GM06990 (cell line): ENCODE results near the gene POLR2E.
A peak's percentile ranks its signal among the peaks of the same experiment; 100 is the strongest.

Experiments used
- DNase-seq: peaks from one replicate; pipeline ENCODE4 v3.0.0-alpha.2; 2011; ENCODE audit not compliant: insufficient read length; ENCODE audit errors: extremely low read depth
- H3K27me3 ChIP-seq: replicated peaks from 2 replicates; pipeline ENCODE4 v1.6.0; 2011; ENCODE audit warnings: low read length; ENCODE audit not compliant: control insufficient read depth, insufficient read depth
- H3K36me3 ChIP-seq: 2 replicates; pipeline ENCODE4 v1.5.1; 2011; ENCODE audit warnings: low read length; ENCODE audit not compliant: control insufficient read depth, insufficient read depth
- H3K4me3 ChIP-seq: replicated peaks from 2 replicates; pipeline ENCODE4 v1.5.1; 2011; ENCODE audit warnings: low read depth, mild to moderate bottlenecking, control low read depth, low read length
- TF ChIP-seq, protein P1 (sequence below): IDR thresholded peaks from 2 replicates; pipeline ENCODE4 v1.5.1; 2011; ENCODE audit warnings: low read length, control low read depth, mild to moderate bottlenecking, inconsistent platforms; ENCODE audit not compliant: insufficient read depth, poor library complexity, severe bottlenecking

The POLR2E gene

GRCh38 chr19:1122972-1123363 is 27.8 kb upstream of the POLR2E start:
- Histone ChIP-seq H3K27me3 (no peaks in the 10 kb centered on the region), H3K4me3 (no peak overlapping the region), H3K36me3 (peaks cover 50% of the 10 kb centered on the region)
- TF ChIP-seq, protein P1, sequence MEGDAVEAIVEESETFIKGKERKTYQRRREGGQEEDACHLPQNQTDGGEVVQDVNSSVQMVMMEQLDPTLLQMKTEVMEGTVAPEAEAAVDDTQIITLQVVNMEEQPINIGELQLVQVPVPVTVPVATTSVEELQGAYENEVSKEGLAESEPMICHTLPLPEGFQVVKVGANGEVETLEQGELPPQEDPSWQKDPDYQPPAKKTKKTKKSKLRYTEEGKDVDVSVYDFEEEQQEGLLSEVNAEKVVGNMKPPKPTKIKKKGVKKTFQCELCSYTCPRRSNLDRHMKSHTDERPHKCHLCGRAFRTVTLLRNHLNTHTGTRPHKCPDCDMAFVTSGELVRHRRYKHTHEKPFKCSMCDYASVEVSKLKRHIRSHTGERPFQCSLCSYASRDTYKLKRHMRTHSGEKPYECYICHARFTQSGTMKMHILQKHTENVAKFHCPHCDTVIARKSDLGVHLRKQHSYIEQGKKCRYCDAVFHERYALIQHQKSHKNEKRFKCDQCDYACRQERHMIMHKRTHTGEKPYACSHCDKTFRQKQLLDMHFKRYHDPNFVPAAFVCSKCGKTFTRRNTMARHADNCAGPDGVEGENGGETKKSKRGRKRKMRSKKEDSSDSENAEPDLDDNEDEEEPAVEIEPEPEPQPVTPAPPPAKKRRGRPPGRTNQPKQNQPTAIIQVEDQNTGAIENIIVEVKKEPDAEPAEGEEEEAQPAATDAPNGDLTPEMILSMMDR, result no peak
- peak; percentile 79 for DNase-seq

DNA sequence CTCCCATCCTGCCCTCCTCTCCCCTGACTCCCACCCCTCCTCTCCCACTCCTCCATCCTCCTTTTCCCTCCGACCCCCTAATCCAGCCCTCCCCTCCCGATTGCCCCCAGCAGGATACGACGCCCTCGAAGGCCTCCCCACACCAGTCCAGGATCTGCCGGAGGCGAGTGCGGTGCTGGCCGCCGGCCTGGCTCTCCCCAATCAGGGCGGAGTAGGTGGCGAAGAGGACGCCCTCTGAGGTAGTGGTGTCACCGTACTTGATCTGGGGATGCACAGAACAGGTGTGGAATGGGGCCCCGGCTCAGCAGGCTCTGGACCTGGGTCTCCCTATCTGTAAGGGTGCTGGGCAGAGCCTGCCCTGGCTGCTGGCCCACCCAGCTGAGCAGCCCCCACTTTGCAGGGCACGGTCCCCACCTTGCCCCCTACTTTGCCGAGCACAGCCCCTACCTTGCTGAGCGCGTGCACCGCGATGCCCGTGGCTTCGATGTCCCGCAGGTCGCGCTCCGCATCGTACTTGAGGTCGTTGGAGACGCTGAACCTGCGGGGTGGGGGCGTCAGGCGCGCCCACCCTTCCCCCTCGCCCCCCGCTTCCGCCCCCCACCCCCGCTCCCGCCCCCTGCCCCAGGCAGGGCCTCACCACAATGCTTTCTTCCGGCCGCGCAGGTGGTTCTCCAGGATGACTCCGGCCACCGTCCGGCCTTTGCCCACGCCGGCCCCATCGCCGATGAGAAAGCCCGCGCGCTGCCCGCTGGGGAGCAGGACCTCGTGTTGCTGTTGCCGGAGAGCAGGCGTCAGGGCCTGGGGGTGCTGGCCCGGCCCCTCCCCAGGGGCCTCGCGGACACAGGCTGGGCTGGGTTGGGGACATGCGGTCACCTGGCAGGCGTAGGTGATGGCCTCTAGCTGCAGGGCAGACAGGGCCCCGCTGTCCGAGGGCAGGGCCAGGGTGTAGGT is 27.1 kb upstream of the POLR2E start:
- DNase-seq, result no peak
- TF ChIP-seq, protein P1, result no peak
- Histone ChIP-seq H3K4me3 (no peak overlapping the region), H3K27me3 (no peaks in the 10 kb centered on the region), H3K36me3 (peaks cover 52% of the 10 kb centered on the region)

DNA sequence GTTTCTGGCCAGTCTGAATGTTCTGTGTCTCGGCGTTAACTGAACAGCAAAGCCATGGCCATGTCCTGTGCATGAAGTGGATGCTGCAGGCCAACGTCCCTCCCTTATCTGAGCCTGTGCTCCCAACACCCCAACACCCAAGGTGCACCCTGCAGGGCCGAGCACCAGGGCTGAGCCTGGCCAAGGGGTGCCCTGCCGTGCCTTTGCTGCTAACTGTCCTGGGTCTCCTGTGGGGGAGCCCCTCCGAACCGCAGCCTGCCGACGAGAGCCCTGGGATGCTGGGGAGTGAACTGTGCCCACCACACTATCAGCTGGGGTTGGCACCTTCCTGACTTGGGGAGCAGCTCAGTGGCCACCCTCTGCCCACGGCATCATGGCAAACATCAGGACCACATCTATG is 26.2 kb upstream of the POLR2E start:
- TF ChIP-seq, protein P1, result no peak
- no peak for DNase-seq
- peaks cover 50% of the 10 kb centered on the region for H3K36me3 ChIP-seq

DNA sequence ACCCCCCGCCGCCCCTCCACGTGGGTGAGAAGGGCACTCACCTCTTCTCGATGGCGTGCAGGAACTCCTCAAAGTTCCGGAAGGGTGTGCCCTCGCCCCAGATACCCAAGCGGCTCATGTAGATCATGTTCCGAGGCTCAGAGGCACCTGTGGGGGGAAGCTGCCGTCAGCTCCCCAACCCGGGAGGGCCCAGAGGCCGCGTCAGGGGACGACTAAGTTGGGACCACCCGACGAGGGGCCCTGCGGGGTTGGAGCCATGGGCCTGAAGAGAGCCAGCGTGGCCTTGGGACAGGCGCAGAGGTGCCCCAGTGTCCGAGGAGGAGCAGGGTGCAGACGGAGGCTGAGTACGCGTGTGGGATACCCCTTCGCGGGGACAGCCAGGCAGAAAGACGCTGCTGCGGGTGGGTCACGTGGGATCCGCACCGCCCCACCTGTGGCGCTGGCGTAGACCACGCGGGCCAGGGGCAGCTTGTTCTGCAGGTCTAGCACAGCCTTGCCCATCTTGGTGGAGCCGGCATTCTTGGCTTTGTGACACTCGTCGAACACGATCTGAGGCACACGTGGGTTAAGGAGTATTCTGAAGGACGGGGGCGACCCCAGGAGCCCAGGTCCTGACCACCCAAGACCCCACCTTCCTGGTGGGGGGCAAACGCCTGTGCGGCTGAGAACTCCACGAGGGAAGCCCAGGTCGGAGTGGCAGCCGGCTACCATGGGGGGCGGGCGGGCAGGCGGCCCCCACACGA is 24.5 kb upstream of the POLR2E start:
- no peak for DNase-seq
- TF ChIP-seq, protein P1, result no peak
- Histone ChIP-seq H3K27me3 (no peaks in the 10 kb centered on the region), H3K36me3 (peaks cover 51% of the 10 kb centered on the region), H3K4me3 (no peak overlapping the region)

More for the DNA sequence above, 26.2 kb upstream of the POLR2E start:
- Histone ChIP-seq H3K4me3 (no peak overlapping the region), H3K27me3 (no peaks in the 10 kb centered on the region)

- peaks cover 47% of the 10 kb centered on the region for H3K36me3 ChIP-seq
- no peak for DNase-seq
- H3K27me3 ChIP-seq, result no peaks in the 10 kb centered on the region
- TF ChIP-seq, protein P1, result no peak
- H3K4me3 ChIP-seq, result no peak overlapping the region
Observed at GRCh38 chr19:1118999-1119398, 23.8 kb upstream of the POLR2E start.
